Large intestine (tissue), 12 donors: ENCODE measurements around the gene DDX11. TPM values are rescaled to one million over a fixed set of nuclear protein-coding genes. Genes with fewer than 3 reads are reported as not detected.
"Not testable (repeated sequence)": the region's sequence is repeated elsewhere in the genome, so short reads cannot be mapped to it uniquely, and the experiment has no call there.

ENCODE experiments used
- DNase-seq, 2 donors: peaks; one replicate each; pipeline versions ENCODE4 v3.0.0 to v3.0.0-alpha.2; 2013
- H3K27ac ChIP-seq: one replicate; pipeline ENCODE4 v1.5.1; 2013; ENCODE audit warnings: low read length
- H3K27me3 ChIP-seq: 2 replicates; pipeline ENCODE4 v1.6.1; 2013; ENCODE audit warnings: low read length; ENCODE audit not compliant: control insufficient read depth, insufficient read depth
- H3K36me3 ChIP-seq: 2 replicates; pipeline ENCODE4 v1.6.1; 2013; ENCODE audit warnings: low read length; ENCODE audit not compliant: control insufficient read depth, insufficient read depth
- H3K4me1 ChIP-seq: one replicate; pipeline ENCODE4 v1.6.1; 2013; ENCODE audit warnings: low read length; ENCODE audit not compliant: control insufficient read depth, insufficient read depth
- H3K4me3 ChIP-seq: one replicate; pipeline ENCODE4 v1.5.1; 2013; ENCODE audit warnings: low read length
- H3K9me3 ChIP-seq: one replicate; pipeline ENCODE4 v1.6.1; 2013; ENCODE audit warnings: mild to moderate bottlenecking, low read depth, low read length, moderate library complexity; ENCODE audit not compliant: control insufficient read depth
- WGBS: methylation state at CpG from one replicate; pipeline ENCODE4 v1.1.5; 2013; ENCODE audit warnings: low lambda C conversion rate; ENCODE audit not compliant: insufficient coverage; 5-methylcytosine and 5-hydroxymethylcytosine counted together
- long read RNA-seq, 11 donors: transcript quantifications; one replicate each; lab custom pipeline, GENCODE V29; 2026
- polyA plus RNA-seq: library from polyadenylated mRNA; unstranded; fragments of 120-200 nt; gene quantifications from one replicate; pipeline ENCODE4 v1.2.1, GENCODE V29; 2013

The DDX11 gene
- 22.9 TPM for polyA plus RNA-seq
- long read RNA-seq, donor 1, partial matches to known transcripts: 0 of 1 reads
- long read RNA-seq, donor 1, other reads (novel, unspliced or antisense): 0 of 1 reads
- long read RNA-seq, donor 2, partial matches to known transcripts: 0 of 2 reads
- long read RNA-seq, donor 2, other reads (novel, unspliced or antisense): 0 of 2 reads
- long read RNA-seq, donor 3: 0 reads
- long read RNA-seq, donor 4: 0 reads
- long read RNA-seq, donor 5: 0 reads
- long read RNA-seq, donor 6: 0 reads
- long read RNA-seq, donor 7: 0 reads
- long read RNA-seq, donor 8, partial matches to known transcripts: 0 of 3 reads
- long read RNA-seq, donor 8, other reads (novel, unspliced or antisense): 0 of 3 reads
- long read RNA-seq, donor 9, partial matches to known transcripts: 0 of 1 reads
- long read RNA-seq, donor 9, other reads (novel, unspliced or antisense): 0 of 1 reads
- long read RNA-seq, donor 10, partial matches to known transcripts: 0 of 3 reads
- long read RNA-seq, donor 10, other reads (novel, unspliced or antisense): 0 of 3 reads
- long read RNA-seq, donor 11: 0 reads

- not testable (repeated sequence) for H3K27me3 ChIP-seq, H3K4me1 ChIP-seq, H3K36me3 ChIP-seq, H3K9me3 ChIP-seq
- Histone ChIP-seq H3K4me3 (peak within 1 kb of the TSS; percentile 75), H3K27ac (peak within 1 kb of the TSS; percentile 75)
- WGBS: no CpG with 5 or more reads among the region's 58 CpGs
- peak; percentile 88 to 92 for DNase-seq
These were observed at the start of gene DDX11 for GRCh38 chr12:31073527-31074332. Gene DDX11, plus strand, starts transcription at chr12:31073860. Its CDS starts 4,534 bp downstream, at chr12:31078394.

GRCh38 chr12:31026202-31026601 is 47.5 kb upstream of the DDX11 start:
- Histone ChIP-seq H3K36me3 (no peaks in the 10 kb centered on the region), H3K27ac (no peak overlapping the region), H3K4me1 (no peaks in the 10 kb centered on the region), H3K9me3 (no peaks in the 10 kb centered on the region), H3K27me3 (no peaks in the 10 kb centered on the region), H3K4me3 (no peak overlapping the region)
- no CpG with 5 or more reads among the region's 7 CpGs for WGBS
- no peak for DNase-seq

GRCh38 chr12:31027006-31027405 is 46.7 kb upstream of the DDX11 start:
- H3K4me3 ChIP-seq, H3K27ac ChIP-seq, H3K36me3 ChIP-seq, DNase-seq, H3K9me3 ChIP-seq, H3K4me1 ChIP-seq, H3K27me3 ChIP-seq: not testable (repeated sequence)
- no CpG with 5 or more reads among the region's 5 CpGs for WGBS

- Histone ChIP-seq H3K27ac (no peak overlapping the region), H3K27me3 (no peaks in the 10 kb centered on the region), H3K9me3 (no peaks in the 10 kb centered on the region), H3K4me1 (no peaks in the 10 kb centered on the region), H3K4me3 (no peak overlapping the region), H3K36me3 (no peaks in the 10 kb centered on the region)
- WGBS: no CpG with 5 or more reads among the region's 11 CpGs
- no peak for DNase-seq
These were observed 44.2 kb upstream of the DDX11 start for GRCh38 chr12:31029468-31029867.

GRCh38 chr12:31029916-31030562 is 43.6 kb upstream of the DDX11 start:
- no peak overlapping the region for H3K4me3 ChIP-seq
- H3K36me3 ChIP-seq: no peaks in the 10 kb centered on the region
- H3K27me3 ChIP-seq: no peaks in the 10 kb centered on the region
- DNase-seq: no peak
- no CpG with 5 or more reads among the region's 6 CpGs for whole genome bisulfite sequencing
- H3K27ac ChIP-seq: no peak overlapping the region
- H3K4me1 ChIP-seq: no peaks in the 10 kb centered on the region
- H3K9me3 ChIP-seq: no peaks in the 10 kb centered on the region

GRCh38 chr12:31031951-31032335 is 41.7 kb upstream of the DDX11 start:
- no peak overlapping the region for H3K4me3 ChIP-seq
- H3K36me3 ChIP-seq: no peaks in the 10 kb centered on the region
- no peaks in the 10 kb centered on the region for H3K4me1 ChIP-seq
- H3K9me3 ChIP-seq: no peaks in the 10 kb centered on the region
- H3K27me3 ChIP-seq: no peaks in the 10 kb centered on the region
- H3K27ac ChIP-seq: no peak overlapping the region
- no peak for DNase-seq
- WGBS: 100% methylated on average over 1 of the region's 4 CpGs

GRCh38 chr12:31033146-31033545 is 40.5 kb upstream of the DDX11 start:
- no CpG with 5 or more reads among the region's 3 CpGs for WGBS
- no peak for DNase-seq
- Histone ChIP-seq H3K36me3 (no peaks in the 10 kb centered on the region), H3K27ac (no peak overlapping the region), H3K27me3 (no peaks in the 10 kb centered on the region), H3K9me3 (no peaks in the 10 kb centered on the region), H3K4me3 (no peak overlapping the region), H3K4me1 (no peaks in the 10 kb centered on the region)

- no peaks in the 10 kb centered on the region for H3K36me3 ChIP-seq
- no peak overlapping the region for H3K27ac ChIP-seq
- no peaks in the 10 kb centered on the region for H3K4me1 ChIP-seq
- no peaks in the 10 kb centered on the region for H3K27me3 ChIP-seq
- no peaks in the 10 kb centered on the region for H3K9me3 ChIP-seq
- H3K4me3 ChIP-seq: no peak overlapping the region
- 100% methylated on average over 1 of the region's 6 CpGs for WGBS
- no peak for DNase-seq
These were observed 40.0 kb upstream of the DDX11 start for GRCh38 chr12:31033681-31034080.

- H3K9me3 ChIP-seq: no peaks in the 10 kb centered on the region
- no peaks in the 10 kb centered on the region for H3K27me3 ChIP-seq
- no peaks in the 10 kb centered on the region for H3K4me1 ChIP-seq
- no CpG with 5 or more reads among the region's 3 CpGs for WGBS
- H3K36me3 ChIP-seq: no peaks in the 10 kb centered on the region
- H3K27ac ChIP-seq: no peak overlapping the region
- no peak for DNase-seq
- no peak overlapping the region for H3K4me3 ChIP-seq
These were observed 39.3 kb upstream of the DDX11 start for GRCh38 chr12:31034372-31034771.

GRCh38 chr12:31035226-31035625 is 38.4 kb upstream of the DDX11 start:
- no peak for DNase-seq

More at GRCh38 chr12:31035226-31035625, 38.4 kb upstream of the DDX11 start:
- H3K27ac ChIP-seq: no peak overlapping the region
- no peaks in the 10 kb centered on the region for H3K4me1 ChIP-seq
- H3K27me3 ChIP-seq: no peaks in the 10 kb centered on the region
- WGBS: no CpG with 5 or more reads among the region's 4 CpGs
- H3K36me3 ChIP-seq: no peaks in the 10 kb centered on the region
- no peaks in the 10 kb centered on the region for H3K9me3 ChIP-seq
- no peak overlapping the region for H3K4me3 ChIP-seq
